SU-DHL-6 (cell line): ENCODE results near the gene WWP2.

Source experiments
- H2AFZ ChIP-seq: fragments of 200-600 bp; sonication (generic); 2 replicates; pipeline ENCODE4 v1.6.1; 2014; ENCODE audit warnings: low read depth, mild to moderate bottlenecking, moderate library complexity, mixed read lengths, antibody characterized with exemption, low read length; ENCODE audit not compliant: severe bottlenecking
- H3F3A ChIP-seq: fragments of 200-600 bp; shearing (Covaris generic); 2 replicates; pipeline ENCODE4 v1.6.0; 2016; ENCODE audit warnings: antibody characterized with exemption, mild to moderate bottlenecking; ENCODE audit not compliant: insufficient read depth
- H3K27ac ChIP-seq: fragments of 200-600 bp; sonication (generic); 2 replicates; pipeline ENCODE4 v1.5.1; 2016; ENCODE audit warnings: low read depth, mild to moderate bottlenecking, low read length, moderate library complexity, mixed read lengths
- H3K27me3 ChIP-seq: fragments of 200-600 bp; sonication (generic), shearing (Covaris generic); 2 replicates; pipeline ENCODE4 v1.6.0; 2014; ENCODE audit warnings: mild to moderate bottlenecking, low read length
- H3K36me3 ChIP-seq: fragments of 200-600 bp; sonication (generic); 2 replicates; pipeline ENCODE4 v1.6.1; 2014; ENCODE audit warnings: mild to moderate bottlenecking, low read length, mixed read lengths
- H3K4me2 ChIP-seq: fragments of 300-600, 200-600 bp; shearing (Covaris generic), sonication (generic); 2 replicates; pipeline ENCODE4 v1.6.0; 2014; ENCODE audit warnings: low read length, low read depth, mild to moderate bottlenecking; ENCODE audit not compliant: poor library complexity, severe bottlenecking
- H3K4me3 ChIP-seq: fragments of 200-600 bp; sonication (generic); 2 replicates; pipeline ENCODE4 v1.5.1; 2014; ENCODE audit warnings: antibody characterized with exemption, low read length, mild to moderate bottlenecking, mixed read lengths; ENCODE audit not compliant: insufficient read depth, poor library complexity, severe bottlenecking
- H3K79me2 ChIP-seq: fragments of 200-600 bp; sonication (generic); 2 replicates; pipeline ENCODE4 v1.6.1; 2014; ENCODE audit warnings: mild to moderate bottlenecking, low read length, moderate library complexity; ENCODE audit not compliant: insufficient read depth
- H3K9ac ChIP-seq: fragments of 200-600 bp; sonication (generic); 2 replicates; pipeline ENCODE4 v1.7.0; 2014; ENCODE audit warnings: mild to moderate bottlenecking, low read length
- H3K9me2 ChIP-seq: fragments of 200-600 bp; sonication (generic); replicated peaks from 2 replicates; pipeline ENCODE4 v1.6.1; 2014; ENCODE audit warnings: low read length; ENCODE audit not compliant: insufficient read depth
- H3K9me3 ChIP-seq: fragments of 200-600 bp; sonication (generic); 2 replicates; pipeline ENCODE4 v1.6.1; 2014; ENCODE audit warnings: low read length, mixed read lengths; ENCODE audit not compliant: insufficient read depth
- H4K20me1 ChIP-seq: fragments of 200-600 bp; sonication (generic); 2 replicates; pipeline ENCODE4 v1.6.1; 2014; ENCODE audit warnings: low read depth, mild to moderate bottlenecking, antibody characterized with exemption, low read length, moderate library complexity, mixed read lengths
- EZH2phosphoT487 ChIP-seq: fragments of 200-600 bp; sonication (generic), shearing (Covaris generic); conservative IDR thresholded peaks from 2 replicates; pipeline ENCODE4 v1.6.1; 2018; ENCODE audit warnings: mild to moderate bottlenecking, antibody characterized with exemption, low read length, moderate library complexity, mixed read lengths
- TF ChIP-seq, protein P1 (sequence below): fragments of 200-600 bp; sonication (generic); IDR thresholded peaks from one replicate; pipeline ENCODE4 v1.5.1; 2017; ENCODE audit warnings: antibody characterized with exemption, mild to moderate bottlenecking, low read length, moderate library complexity; ENCODE audit not compliant: insufficient read depth, poor library complexity, severe bottlenecking

Gene WWP2

GRCh38 chr16:69855592-69855991 lies 93.5 kb downstream of the WWP2 start:
- no peaks in the 10 kb centered on the region for H3F3A ChIP-seq
- H2AFZ ChIP-seq, result no peak overlapping the region
- no peak overlapping the region for H3K4me3 ChIP-seq
- no peak overlapping the region for H3K9ac ChIP-seq
- H3K79me2 ChIP-seq, result no peaks in the 10 kb centered on the region
- H3K9me3 ChIP-seq, result no peaks in the 10 kb centered on the region
- H3K4me2 ChIP-seq, result no peak overlapping the region
- H3K9me2 ChIP-seq, result no peaks in the 10 kb centered on the region
- TF ChIP-seq, protein P1, sequence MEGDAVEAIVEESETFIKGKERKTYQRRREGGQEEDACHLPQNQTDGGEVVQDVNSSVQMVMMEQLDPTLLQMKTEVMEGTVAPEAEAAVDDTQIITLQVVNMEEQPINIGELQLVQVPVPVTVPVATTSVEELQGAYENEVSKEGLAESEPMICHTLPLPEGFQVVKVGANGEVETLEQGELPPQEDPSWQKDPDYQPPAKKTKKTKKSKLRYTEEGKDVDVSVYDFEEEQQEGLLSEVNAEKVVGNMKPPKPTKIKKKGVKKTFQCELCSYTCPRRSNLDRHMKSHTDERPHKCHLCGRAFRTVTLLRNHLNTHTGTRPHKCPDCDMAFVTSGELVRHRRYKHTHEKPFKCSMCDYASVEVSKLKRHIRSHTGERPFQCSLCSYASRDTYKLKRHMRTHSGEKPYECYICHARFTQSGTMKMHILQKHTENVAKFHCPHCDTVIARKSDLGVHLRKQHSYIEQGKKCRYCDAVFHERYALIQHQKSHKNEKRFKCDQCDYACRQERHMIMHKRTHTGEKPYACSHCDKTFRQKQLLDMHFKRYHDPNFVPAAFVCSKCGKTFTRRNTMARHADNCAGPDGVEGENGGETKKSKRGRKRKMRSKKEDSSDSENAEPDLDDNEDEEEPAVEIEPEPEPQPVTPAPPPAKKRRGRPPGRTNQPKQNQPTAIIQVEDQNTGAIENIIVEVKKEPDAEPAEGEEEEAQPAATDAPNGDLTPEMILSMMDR, result no peak
- no peak for TF ChIP-seq EZH2phosphoT487
- H3K27ac ChIP-seq, result no peak overlapping the region
- no peaks in the 10 kb centered on the region for H3K27me3 ChIP-seq
- H3K36me3 ChIP-seq, result no peaks in the 10 kb centered on the region
- no peaks in the 10 kb centered on the region for H4K20me1 ChIP-seq

GRCh38 chr16:69858191-69859104 lies 96.3 kb downstream of the WWP2 start:
- Histone ChIP-seq H3K4me2 (no peak overlapping the region), H3K27ac (no peak overlapping the region), H3K27me3 (no peaks in the 10 kb centered on the region), H2AFZ (no peak overlapping the region), H3K4me3 (no peak overlapping the region), H4K20me1 (no peaks in the 10 kb centered on the region), H3K9ac (no peak overlapping the region), H3K9me3 (no peaks in the 10 kb centered on the region), H3F3A (no peaks in the 10 kb centered on the region), H3K79me2 (no peaks in the 10 kb centered on the region), H3K9me2 (no peaks in the 10 kb centered on the region), H3K36me3 (no peaks in the 10 kb centered on the region)
- TF ChIP-seq, protein P1, result no peak
- no peak for TF ChIP-seq EZH2phosphoT487

GRCh38 chr16:69859105-69859989 lies 97.2 kb downstream of the WWP2 start:
- Histone ChIP-seq H3K27me3 (no peaks in the 10 kb centered on the region), H3K27ac (no peak overlapping the region), H2AFZ (no peak overlapping the region), H3K79me2 (no peaks in the 10 kb centered on the region), H3K4me2 (no peak overlapping the region), H3K4me3 (no peak overlapping the region), H3K9me3 (no peaks in the 10 kb centered on the region), H4K20me1 (no peaks in the 10 kb centered on the region), H3K9me2 (no peaks in the 10 kb centered on the region), H3F3A (no peaks in the 10 kb centered on the region), H3K36me3 (no peaks in the 10 kb centered on the region), H3K9ac (no peak overlapping the region)
- TF ChIP-seq, protein P1, result peak; percentile 25
- TF ChIP-seq EZH2phosphoT487, result no peak
